Measurements from ENCODE around the gene PER2.
"Not testable (repeated sequence)": the region's sequence is repeated elsewhere in the genome, so short reads cannot be mapped to it uniquely, and the experiment has no call there.

The PER2 gene

GRCh38 chr2:238289574-238289973 is 1.2 kb upstream of the PER2 start:
- in situ Hi-C loops (cut with MboI; ENCODE audit: low sequenced_read_pairs): no loop called here

DNA sequence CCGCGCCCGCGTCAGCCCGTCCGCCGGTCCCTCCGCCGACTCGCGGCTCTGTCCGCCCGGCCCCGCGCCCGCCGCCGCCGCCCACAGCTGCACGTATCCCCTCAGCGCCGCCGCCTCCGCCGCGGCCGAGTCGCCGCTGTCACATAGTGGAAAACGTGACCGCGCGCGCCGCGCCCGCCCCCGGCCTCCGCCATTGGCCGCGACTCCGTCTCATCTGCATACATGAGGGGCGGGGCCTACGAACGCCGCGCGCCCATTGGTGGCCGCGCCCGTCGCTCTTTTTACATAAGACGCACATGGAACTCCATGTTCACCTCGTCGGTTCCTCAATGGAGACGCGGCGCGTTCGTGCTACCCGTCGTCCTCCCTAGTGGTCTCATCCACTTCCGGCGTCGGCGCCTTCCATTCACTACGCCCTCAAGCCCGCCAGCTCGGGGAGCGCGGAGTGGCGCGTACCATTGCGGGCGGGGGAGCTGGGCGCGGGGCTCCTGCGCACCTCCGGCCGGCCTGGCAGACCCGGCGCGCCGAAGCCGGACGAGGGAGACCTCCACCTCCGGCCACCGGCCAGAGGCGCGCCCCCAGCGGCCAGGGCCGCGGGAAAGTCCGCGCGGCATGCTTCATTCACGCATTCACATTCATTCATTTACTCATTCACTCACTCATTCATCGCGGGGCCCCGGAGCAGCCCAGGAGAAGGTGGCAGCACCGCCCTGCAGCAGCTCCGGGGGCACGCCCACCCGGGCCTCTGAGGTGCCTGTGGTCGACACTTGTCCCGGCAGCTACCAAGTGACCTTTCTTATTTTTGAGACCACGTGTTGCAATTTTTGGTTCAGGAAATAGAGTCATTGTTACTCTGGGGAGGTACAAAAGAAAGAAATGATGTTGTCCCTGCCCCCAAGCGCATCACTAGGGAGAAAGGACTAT is 502 bp upstream of the PER2 start:
- in situ Hi-C loops (cut with MboI; ENCODE audit: low sequenced_read_pairs): no loop called here

DNA sequence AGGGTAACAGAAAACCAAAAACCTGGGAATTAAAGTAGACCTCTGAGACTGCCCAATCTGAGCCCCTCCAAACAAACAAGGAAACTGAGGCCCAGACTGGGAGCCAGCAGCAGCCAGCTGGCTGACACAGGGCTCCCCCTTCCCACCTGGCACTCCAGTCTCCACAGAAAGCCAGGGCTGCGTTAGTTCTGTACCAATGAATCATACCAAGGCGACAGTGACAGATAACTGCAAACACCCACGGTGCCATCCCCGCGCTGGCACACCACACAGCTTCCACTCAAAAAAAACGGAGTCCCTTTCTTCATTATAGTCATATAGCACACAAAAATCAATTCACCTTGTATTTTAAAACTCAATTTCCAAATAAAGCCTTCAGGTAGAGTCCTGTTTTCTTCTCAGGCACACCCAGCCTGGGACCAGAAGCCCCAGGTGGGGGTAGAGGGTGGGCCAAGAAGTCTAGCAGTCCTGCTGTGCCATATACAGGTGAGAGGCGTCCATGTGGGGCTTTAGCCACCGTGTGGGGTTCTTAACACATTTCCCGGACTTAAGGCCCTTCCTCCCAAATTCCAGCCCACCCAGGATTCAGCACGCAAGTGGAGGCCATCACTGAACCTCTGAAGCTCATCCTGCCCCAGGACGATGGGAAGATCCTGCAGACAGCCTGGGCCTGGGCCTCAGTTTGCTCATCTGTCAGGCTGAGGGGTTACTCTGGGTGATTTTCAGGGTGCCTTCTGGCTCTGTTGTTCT is 1.2 kb downstream of the PER2 start:
- in situ Hi-C loops (cut with MboI; ENCODE audit: low sequenced_read_pairs): no loop called here

DNA sequence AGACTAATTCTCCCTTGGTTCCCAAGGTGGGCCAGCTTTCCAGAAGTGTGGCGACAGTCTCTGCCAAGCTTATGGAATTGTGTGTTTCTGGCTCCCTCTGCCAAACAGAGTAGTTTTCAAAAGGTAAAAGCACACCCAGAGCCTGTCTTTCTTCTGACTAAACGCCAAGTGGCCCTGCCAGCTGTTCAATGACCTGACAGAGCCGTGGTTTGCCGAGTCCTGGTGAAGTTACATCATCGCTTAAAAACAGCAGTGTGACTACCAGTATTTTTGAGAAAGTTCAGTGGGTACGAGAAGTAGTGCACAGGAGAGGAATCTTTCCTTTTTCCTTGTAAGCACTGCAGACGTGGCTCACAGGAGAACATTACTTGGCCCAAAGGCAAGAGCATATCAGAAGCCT is 1.9 kb downstream of the PER2 start:
- in situ Hi-C loops (cut with MboI; ENCODE audit: low sequenced_read_pairs): no loop called here

- in situ Hi-C loops (cut with MboI; ENCODE audit: low sequenced_read_pairs): no loop called here
Measured at GRCh38 chr2:238286095-238286494, 2.3 kb downstream of the PER2 start.

GRCh38 chr2:238285653-238286082 is 2.7 kb downstream of the PER2 start:
- in situ Hi-C loops (cut with MboI; ENCODE audit: low sequenced_read_pairs): no loop called here

DNA sequence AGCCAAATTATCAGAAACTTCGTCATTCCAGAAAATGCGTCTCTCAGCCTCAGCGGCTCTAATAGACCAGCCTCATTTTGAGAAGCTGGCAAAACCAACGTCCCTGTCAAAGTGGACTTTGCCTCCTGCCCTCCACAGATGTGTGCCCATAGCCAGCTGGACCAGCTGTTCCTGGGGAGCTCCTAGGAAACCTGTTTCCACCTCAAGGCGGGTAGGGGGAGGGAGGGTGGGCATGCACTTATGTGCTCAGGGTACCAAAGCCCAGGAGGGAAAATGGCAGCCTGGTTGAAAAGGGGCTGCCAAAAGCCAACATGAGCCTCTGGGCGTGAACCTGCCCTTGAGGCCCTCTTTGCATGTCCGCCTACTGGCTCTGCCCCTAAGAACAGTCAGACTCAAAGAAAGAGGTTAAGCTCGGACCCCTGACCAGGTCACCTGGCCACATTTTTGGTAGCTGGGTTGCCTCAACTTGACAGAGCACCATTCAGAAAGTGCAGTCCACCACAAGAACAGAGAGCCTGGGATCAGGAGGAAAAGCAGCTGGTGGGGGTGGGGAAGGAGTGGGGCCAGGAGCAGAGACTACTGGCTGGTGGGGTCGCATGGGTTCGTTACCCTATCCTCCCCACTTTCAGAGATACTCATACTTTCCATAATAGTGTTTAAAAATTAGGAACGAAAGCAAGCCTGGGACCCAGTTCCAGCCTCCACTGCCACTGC is 3.5 kb downstream of the PER2 start:
- in situ Hi-C loops (cut with MboI; ENCODE audit: low sequenced_read_pairs): no loop called here

DNA sequence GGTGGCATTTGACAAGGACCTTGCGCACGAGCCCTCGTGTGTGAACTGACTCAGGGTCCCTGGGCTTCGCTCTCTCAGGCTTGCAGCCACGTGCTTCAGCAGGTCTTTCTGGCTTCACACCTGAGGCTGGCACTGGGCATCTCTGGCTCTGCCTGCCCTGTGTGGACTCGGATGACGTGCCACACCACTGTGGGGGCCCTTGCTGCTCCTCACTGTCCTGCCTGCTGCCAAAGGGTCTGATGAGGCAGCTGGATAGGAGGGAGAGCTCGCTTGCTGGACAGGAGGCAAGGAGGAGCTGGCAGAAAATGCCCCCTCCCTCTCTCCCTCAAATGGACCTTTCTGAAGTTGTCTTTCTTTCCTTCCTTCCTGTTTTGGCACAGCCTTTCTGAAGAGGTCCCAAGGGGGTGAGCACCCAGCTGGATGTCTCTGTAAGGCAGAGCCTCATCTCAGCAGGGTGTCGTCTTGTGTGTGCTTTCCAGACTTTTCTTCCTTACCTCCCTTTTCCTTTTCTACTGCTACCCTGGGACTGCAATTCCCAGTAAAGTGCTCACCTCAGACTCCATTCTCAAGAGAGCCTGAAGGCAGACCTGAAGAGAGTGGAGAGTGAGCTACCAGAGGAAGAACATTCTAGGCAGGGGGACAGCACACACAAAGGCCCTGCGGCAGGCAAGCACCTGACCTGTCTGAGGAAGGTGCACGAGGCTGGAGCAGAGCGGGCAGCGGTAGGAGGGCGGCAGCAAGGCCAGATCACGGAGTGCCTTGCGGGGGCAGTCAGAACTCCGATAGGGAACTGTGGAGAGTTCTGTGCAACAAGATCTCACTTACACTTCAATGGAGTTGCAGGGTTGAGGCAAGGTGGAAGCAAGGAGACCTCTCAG is 5.3 kb downstream of the PER2 start:
- in situ Hi-C loops (cut with MboI; ENCODE audit: low sequenced_read_pairs): no loop called here

DNA sequence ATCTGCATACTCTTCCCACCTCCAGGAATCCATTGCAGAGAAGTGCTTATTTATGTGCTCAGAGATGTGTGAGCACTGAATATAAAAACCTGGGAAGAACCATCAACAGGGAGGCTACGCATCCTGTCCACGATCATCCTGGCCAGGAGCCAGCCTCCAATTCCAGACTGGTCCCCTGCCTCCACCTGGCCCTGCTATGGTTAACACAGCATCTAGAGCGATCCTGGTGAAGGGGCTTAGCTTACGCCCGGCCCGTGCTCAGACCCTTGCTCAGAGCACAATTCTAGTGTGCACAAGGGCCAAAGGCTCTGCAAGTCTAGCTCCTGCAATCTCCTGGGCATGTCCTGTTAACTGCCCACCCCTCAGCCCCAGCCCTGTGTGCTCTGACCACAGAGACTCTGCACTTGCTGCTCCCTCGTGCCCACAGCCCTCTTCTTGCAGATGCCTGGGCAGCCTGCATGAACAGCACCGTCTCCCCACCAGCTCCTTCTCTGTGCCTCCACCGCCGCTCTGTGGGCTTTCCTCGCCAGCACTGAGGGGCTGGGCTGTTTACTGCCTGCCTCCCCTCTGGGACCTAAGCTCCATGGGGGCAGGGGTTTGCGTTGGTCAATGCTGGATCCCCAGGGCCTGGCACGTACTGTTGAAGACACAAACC is 6.5 kb downstream of the PER2 start:
- in situ Hi-C loops (cut with MboI; ENCODE audit: low sequenced_read_pairs): no loop called here

DNA sequence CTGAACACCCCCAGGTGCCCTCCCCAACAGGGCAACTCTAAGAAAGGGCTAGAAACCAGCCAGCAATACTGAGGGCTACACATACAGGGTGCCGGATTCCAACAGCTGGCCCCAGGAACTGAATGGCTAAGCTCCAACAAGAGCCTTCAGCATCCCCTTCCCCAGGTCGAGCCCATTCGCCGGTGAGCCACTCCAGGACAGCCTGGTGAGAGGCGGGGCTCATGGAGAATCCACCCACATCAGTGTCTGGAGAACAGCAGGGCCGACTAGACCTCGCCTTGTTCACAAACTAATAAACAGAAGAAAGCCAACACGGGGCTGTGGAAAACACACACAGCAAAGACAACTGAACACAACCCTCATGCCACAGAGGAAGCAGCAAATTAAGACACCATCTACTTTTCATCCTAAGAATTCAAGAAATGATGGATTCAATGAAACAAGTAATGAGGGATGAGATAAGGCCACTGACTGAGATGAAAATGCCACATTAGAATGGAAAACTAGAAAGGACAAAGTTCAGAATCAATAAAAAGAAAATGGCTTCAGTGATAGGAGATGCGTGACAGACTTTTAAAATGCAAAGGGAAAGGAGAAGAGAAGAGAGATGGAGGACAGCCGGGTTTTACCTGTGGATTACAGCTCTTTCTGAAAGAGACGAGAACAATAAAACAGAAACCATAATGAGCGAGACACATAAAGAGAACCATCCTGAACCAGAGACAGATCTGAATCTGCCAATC is 8.2 kb downstream of the PER2 start:
- in situ Hi-C loops (cut with MboI; ENCODE audit: low sequenced_read_pairs): no loop called here

GRCh38 chr2:238279324-238279682 is 9.1 kb downstream of the PER2 start:
- in situ Hi-C loops (cut with MboI; ENCODE audit: low sequenced_read_pairs): no loop called here

DNA sequence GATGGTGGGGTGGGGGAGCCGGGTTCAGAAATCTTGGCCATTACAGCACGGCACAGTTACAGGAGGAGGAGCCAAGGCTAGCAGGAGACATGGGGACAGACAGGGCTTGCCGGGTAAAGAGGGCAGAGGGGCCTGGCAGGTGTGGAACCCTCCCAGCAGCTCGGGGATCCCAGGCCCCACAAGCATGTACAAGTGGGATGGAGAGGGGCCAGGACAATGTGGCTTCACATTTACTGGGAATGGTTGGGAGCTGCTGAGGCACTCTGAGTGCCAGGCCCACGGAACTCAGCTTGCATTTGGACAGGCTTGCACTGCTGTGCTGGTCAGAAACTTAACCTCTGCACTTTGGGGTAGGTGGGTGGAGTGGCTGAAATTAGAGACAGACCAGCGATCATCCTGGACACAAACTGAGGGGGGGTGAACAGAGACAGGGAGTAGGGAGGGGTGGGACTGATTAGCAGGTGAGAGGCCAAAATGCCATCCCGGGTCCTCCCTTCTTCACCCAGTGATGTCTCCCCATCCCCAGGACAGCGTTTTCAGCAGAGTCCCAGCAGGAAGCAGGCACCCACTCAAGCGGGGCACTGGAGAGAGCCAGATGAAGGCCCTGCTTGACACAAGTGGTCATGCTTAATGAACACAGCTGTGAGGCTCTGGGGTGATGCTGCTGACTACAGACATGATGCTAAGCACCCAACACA is 9.6 kb downstream of the PER2 start:
- in situ Hi-C loops (cut with MboI; ENCODE audit: low sequenced_read_pairs): no loop called here

DNA sequence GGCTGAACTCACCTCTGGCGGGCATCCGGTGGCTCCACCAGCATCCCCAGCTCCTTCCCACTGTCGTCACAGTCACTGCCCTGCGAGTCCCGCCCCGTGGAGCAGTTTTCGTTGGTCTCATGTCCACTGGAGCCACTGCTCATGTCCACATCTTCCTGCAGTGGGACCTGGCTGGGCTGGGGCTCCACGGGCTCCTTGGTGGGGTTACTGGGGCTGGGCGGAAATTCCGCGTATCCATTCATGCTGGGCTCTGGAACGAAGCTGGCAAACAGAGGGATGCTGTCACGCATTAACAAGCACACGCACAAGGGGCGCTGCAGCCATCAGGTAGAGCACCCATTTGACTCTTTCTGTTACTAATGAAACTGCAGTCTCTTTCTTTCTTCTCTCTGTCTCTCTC is 10.7 kb downstream of the PER2 start:
- in situ Hi-C loops (cut with MboI; ENCODE audit: low sequenced_read_pairs): no loop called here

- in situ Hi-C loops (cut with MboI; ENCODE audit: low sequenced_read_pairs): no loop called here
Measured at GRCh38 chr2:238274152-238274865, 14.1 kb downstream of the PER2 start.

DNA sequence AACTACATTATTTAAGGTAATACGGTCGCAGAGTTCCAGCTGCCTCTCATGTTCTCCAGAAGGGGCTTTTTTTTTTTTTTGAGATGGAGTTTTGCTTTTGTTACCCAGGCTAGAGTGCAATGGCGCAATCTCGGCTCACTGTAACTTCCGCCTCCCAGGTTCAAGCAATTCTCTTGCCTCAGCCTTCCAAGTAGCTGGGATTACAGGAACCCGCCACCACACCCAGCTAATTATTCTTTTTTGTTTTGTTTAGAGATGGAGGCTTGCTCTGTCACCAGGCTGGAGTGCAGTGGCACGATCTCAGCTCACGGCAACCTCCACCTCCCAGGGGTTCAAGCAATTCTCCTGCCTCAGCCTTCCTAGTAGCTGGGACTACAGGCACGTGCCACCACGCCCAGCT is 15.0 kb downstream of the PER2 start:
- in situ Hi-C loops (cut with MboI; ENCODE audit: low sequenced_read_pairs): not testable (repeated sequence)

GRCh38 chr2:238272156-238272555 is 16.3 kb downstream of the PER2 start:
- in situ Hi-C loops (cut with MboI; ENCODE audit: low sequenced_read_pairs): no loop called here

- in situ Hi-C loops (cut with MboI; ENCODE audit: low sequenced_read_pairs): not testable (repeated sequence)
Measured at GRCh38 chr2:238271686-238272085, 16.7 kb downstream of the PER2 start.

- in situ Hi-C loops (cut with MboI; ENCODE audit: low sequenced_read_pairs): no loop called here
Measured at GRCh38 chr2:238271061-238271554, 17.3 kb downstream of the PER2 start.

Data from HL-60/S4 treated with phorbol 12-myristate 13-acetate at 8.2 ng/mL for 4 days and 3 days (cell line).